GM23248 (cell line): ENCODE results near the gene FFAR2. TPM values are rescaled to one million over a fixed set of nuclear protein-coding genes. Genes with fewer than 3 reads are reported as not detected.

Source experiments
- DNase-seq: peaks from one replicate; pipeline ENCODE4 v3.0.0-alpha.2; 2015
- H2AFZ ChIP-seq: fragments of 200-600 bp; sonication (generic); 2 replicates; pipeline ENCODE4 v1.6.1; 2016; ENCODE audit warnings: antibody characterized with exemption
- H3F3A ChIP-seq: fragments of 200-600 bp; sonication (generic); 2 replicates; pipeline ENCODE4 v1.6.1; 2016; ENCODE audit warnings: mild to moderate bottlenecking, antibody characterized with exemption, mixed run types; ENCODE audit not compliant: insufficient read depth
- H3K27ac ChIP-seq: fragments of 200-600 bp; sonication (generic); 2 replicates; pipeline ENCODE4 v1.5.1; 2016; ENCODE audit warnings: mild to moderate bottlenecking
- H3K27me3 ChIP-seq: fragments of 200-600 bp; sonication (generic); replicated peaks from 2 replicates; pipeline ENCODE4 v1.6.1; 2016; ENCODE audit warnings: mild to moderate bottlenecking; ENCODE audit not compliant: insufficient read depth
- H3K36me3 ChIP-seq: fragments of 200-600 bp; sonication (generic); 2 replicates; pipeline ENCODE4 v1.6.1; 2016; ENCODE audit warnings: low read depth, mild to moderate bottlenecking
- H3K4me1 ChIP-seq: fragments of 200-600 bp; sonication (generic); 2 replicates; pipeline ENCODE4 v1.6.1; 2016; ENCODE audit warnings: mild to moderate bottlenecking; ENCODE audit not compliant: insufficient read depth
- H3K4me2 ChIP-seq: fragments of 200-600 bp; sonication (generic); one replicate; pipeline ENCODE4 v1.6.1; 2016; ENCODE audit warnings: mild to moderate bottlenecking; ENCODE audit not compliant: unreplicated experiment
- H3K4me3 ChIP-seq: fragments of 200-600 bp; sonication (generic); 2 replicates; pipeline ENCODE4 v1.5.1; 2016; ENCODE audit warnings: mild to moderate bottlenecking
- H3K79me2 ChIP-seq: fragments of 200-600 bp; sonication (generic); 2 replicates; pipeline ENCODE4 v1.6.1; 2016; ENCODE audit warnings: mild to moderate bottlenecking; ENCODE audit not compliant: insufficient read depth
- H3K9ac ChIP-seq: fragments of 200-600 bp; sonication (generic); 2 replicates; pipeline ENCODE4 v1.6.1; 2016; ENCODE audit warnings: mild to moderate bottlenecking
- H3K9me2 ChIP-seq: fragments of 200-600 bp; sonication (generic); 2 replicates; pipeline ENCODE4 v1.6.1; 2016; ENCODE audit warnings: mixed run types, mild to moderate bottlenecking, moderate library complexity; ENCODE audit not compliant: insufficient read depth
- H3K9me3 ChIP-seq: fragments of 200-600 bp; sonication (generic); one replicate; pipeline ENCODE4 v1.6.1; 2017; ENCODE audit warnings: low read depth
- H4K20me1 ChIP-seq: fragments of 200-600 bp; sonication (generic); 2 replicates; pipeline ENCODE4 v1.6.0; 2016; ENCODE audit not compliant: insufficient read depth
- EZH2 ChIP-seq: fragments of 200-600 bp; sonication (generic); IDR thresholded peaks from 2 replicates; pipeline ENCODE4 v1.6.1; 2018; ENCODE audit warnings: antibody characterized with exemption, mild to moderate bottlenecking; ENCODE audit not compliant: insufficient read depth, poor library complexity, severe bottlenecking
- EZH2phosphoT487 ChIP-seq: fragments of 200-600 bp; sonication (generic); IDR thresholded peaks from 2 replicates; pipeline ENCODE4 v1.6.1; 2018; ENCODE audit warnings: antibody characterized with exemption, moderate library complexity, mild to moderate bottlenecking, low read depth; ENCODE audit not compliant: insufficient read depth
- WGBS, 2 experiments: methylation state at CpG; one replicate each; pipeline ENCODE4 v1.1.6; 2015 to 2017; ENCODE audit warnings: low lambda C conversion rate in 2 of 2, low coverage in 1 of 2; ENCODE audit errors: missing lambda C conversion rate in 2 of 2; 5-methylcytosine and 5-hydroxymethylcytosine counted together
- in situ Hi-C: fragments of 300-500 bp; cut with MboI; formaldehyde crosslinking; loops from 2 replicates; pipeline ENCODE4 v1.15.0; 2020
- polyA plus RNA-seq: library from polyadenylated mRNA; unstranded; fragments of >200 nt; fragmentation: Nextera tagmentation; extraction: Ambion mirVana; gene quantifications from 2 replicates; pipeline ENCODE4 v1.2.1, GENCODE V29; 2016
- total RNA-seq: library from RNA; depleted of rRNA; stranded (reverse); fragments of >200 nt; shearing (Covaris generic); gene quantifications from 2 replicates; pipeline ENCODE4 v1.2.3, GENCODE V29; 2014

Gene FFAR2
- total and polyA plus RNA-seq, 2 experiments from 2014 or later: not detected

- WGBS, 2 experiments: 56 to 58% methylated on average over 6 of the region's 6 CpGs
Measured at GRCh38 chr19:35407619-35408018, 40.4 kb upstream of the FFAR2 start.

GRCh38 chr19:35408284-35409171, 39.5 kb upstream of the FFAR2 start:
- peaks cover 29% of the 10 kb centered on the region for H3K27me3 ChIP-seq
- H3F3A ChIP-seq: peaks cover 5% of the 10 kb centered on the region; the same call in 1 of the 2 replicates
- H3K9me2 ChIP-seq: no peaks in the 10 kb centered on the region
- H3K4me3 ChIP-seq: no peak overlapping the region
- H2AFZ ChIP-seq: no peak overlapping the region
- H3K4me2 ChIP-seq: no peak overlapping the region
- TF ChIP-seq EZH2 (no peak), EZH2phosphoT487 (no peak)
- WGBS, 2 experiments: 58 to 62% methylated on average over 13 of the region's 13 CpGs
- in situ Hi-C loops: no loop called here
- no peak overlapping the region for H3K27ac ChIP-seq
- no peaks in the 10 kb centered on the region for H3K79me2 ChIP-seq
- H3K4me1 ChIP-seq: peaks cover 6% of the 10 kb centered on the region
- no peaks in the 10 kb centered on the region for H4K20me1 ChIP-seq
- DNase-seq: no peak
- H3K9ac ChIP-seq: no peak overlapping the region
- no peaks in the 10 kb centered on the region for H3K36me3 ChIP-seq
- no peaks in the 10 kb centered on the region for H3K9me3 ChIP-seq

More at GRCh38 chr19:35407619-35408018, 40.4 kb upstream of the FFAR2 start:
- H3F3A ChIP-seq: peaks cover 5% of the 10 kb centered on the region; the same call in 1 of the 2 replicates
- H3K9me3 ChIP-seq: no peaks in the 10 kb centered on the region
- peaks cover 6% of the 10 kb centered on the region for H3K4me1 ChIP-seq
- no peak overlapping the region for H2AFZ ChIP-seq
- no peak overlapping the region for H3K4me3 ChIP-seq
- no peaks in the 10 kb centered on the region for H4K20me1 ChIP-seq
- in situ Hi-C loops: no loop called here
- no peak for DNase-seq
- H3K27ac ChIP-seq: no peak overlapping the region
- no peak for TF ChIP-seq EZH2
- TF ChIP-seq EZH2phosphoT487: no peak
- no peak overlapping the region for H3K9ac ChIP-seq
- no peak overlapping the region for H3K4me2 ChIP-seq
- peaks cover 22% of the 10 kb centered on the region for H3K27me3 ChIP-seq
- H3K9me2 ChIP-seq: no peaks in the 10 kb centered on the region
- H3K79me2 ChIP-seq: no peaks in the 10 kb centered on the region
- H3K36me3 ChIP-seq: no peaks in the 10 kb centered on the region

GRCh38 chr19:35409191-35409590, 38.9 kb upstream of the FFAR2 start:
- H3F3A ChIP-seq: peaks cover 5% of the 10 kb centered on the region; the same call in 1 of the 2 replicates
- no peak overlapping the region for H3K4me2 ChIP-seq
- H3K9me3 ChIP-seq: no peaks in the 10 kb centered on the region
- DNase-seq: no peak
- in situ Hi-C loops: no loop called here
- TF ChIP-seq EZH2 (no peak), EZH2phosphoT487 (no peak)
- peaks cover 32% of the 10 kb centered on the region for H3K27me3 ChIP-seq
- H3K36me3 ChIP-seq: no peaks in the 10 kb centered on the region
- H2AFZ ChIP-seq: no peak overlapping the region
- no peaks in the 10 kb centered on the region for H4K20me1 ChIP-seq
- no peaks in the 10 kb centered on the region for H3K9me2 ChIP-seq
- H3K4me3 ChIP-seq: no peak overlapping the region
- H3K4me1 ChIP-seq: peaks cover 6% of the 10 kb centered on the region
- H3K79me2 ChIP-seq: no peaks in the 10 kb centered on the region
- no peak overlapping the region for H3K27ac ChIP-seq
- no peak overlapping the region for H3K9ac ChIP-seq
- WGBS, 2 experiments: 48 to 54% methylated on average over 5 of the region's 5 CpGs

GRCh38 chr19:35410487-35410886, 37.6 kb upstream of the FFAR2 start:
- Histone ChIP-seq H3K4me2 (no peak overlapping the region), H3K9me3 (no peaks in the 10 kb centered on the region), H3F3A (peaks cover 4% of the 10 kb centered on the region; the same call in 1 of the 2 replicates), H3K9ac (no peak overlapping the region), H3K4me1 (peaks cover 5% of the 10 kb centered on the region), H4K20me1 (no peaks in the 10 kb centered on the region), H3K9me2 (no peaks in the 10 kb centered on the region), H3K36me3 (no peaks in the 10 kb centered on the region), H3K27ac (no peak overlapping the region), H3K79me2 (no peaks in the 10 kb centered on the region), H2AFZ (no peak overlapping the region), H3K27me3 (peaks cover 36% of the 10 kb centered on the region), H3K4me3 (no peak overlapping the region)
- no peak for DNase-seq
- in situ Hi-C loops: no loop called here
- no peak for TF ChIP-seq EZH2phosphoT487
- no peak for TF ChIP-seq EZH2
- 49 to 50% methylated on average over 5 of the region's 5 CpGs for WGBS, 2 experiments
